Measurements from ENCODE around the gene OR51B4. TPM values are rescaled to one million over a fixed set of nuclear protein-coding genes. Genes with fewer than 3 reads are reported as not detected.

Gene OR51B4
- total and polyA plus RNA-seq, 9 of the 15 experiments (the other 6 are each of a cell fraction or from before 2014, with no cell fraction given), result 17.1 to 64.6 (median 39.9) TPM

DNA sequence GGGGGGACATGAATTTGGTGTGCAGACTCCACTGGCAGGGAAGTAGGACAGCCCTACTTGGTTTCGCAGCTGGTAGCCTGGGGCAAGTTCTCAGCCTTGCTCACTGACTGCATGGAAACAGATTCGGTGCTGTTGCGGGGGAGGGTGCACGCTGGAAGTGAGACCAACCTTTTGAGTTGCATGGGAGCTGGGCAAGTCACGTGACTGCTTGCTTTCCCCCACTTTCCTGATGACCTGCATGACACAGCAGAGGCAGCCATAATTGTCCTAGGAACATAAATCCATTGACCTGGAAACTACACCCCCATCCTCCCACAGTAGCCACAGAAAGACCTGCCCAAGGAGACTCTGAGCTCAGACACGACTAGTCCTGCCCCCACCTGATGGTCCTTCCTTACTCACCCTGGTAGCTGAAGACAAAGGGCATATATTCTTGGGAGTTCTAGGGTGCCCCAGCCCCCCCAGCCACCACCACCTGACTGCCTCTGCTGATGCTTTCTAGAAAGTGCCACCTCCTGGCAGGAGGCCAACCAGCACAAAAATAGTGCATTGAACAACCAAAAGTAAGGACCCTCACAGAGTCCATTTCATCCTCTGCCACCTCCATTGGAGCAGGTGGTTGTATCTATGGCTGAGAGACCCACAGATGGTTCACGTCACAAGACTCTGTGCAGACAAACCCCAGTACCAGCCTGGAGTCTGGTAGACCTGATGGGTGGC, 43.0 kb downstream of the OR51B4 start (continued):
- TF ChIP-seq, protein P1, sequence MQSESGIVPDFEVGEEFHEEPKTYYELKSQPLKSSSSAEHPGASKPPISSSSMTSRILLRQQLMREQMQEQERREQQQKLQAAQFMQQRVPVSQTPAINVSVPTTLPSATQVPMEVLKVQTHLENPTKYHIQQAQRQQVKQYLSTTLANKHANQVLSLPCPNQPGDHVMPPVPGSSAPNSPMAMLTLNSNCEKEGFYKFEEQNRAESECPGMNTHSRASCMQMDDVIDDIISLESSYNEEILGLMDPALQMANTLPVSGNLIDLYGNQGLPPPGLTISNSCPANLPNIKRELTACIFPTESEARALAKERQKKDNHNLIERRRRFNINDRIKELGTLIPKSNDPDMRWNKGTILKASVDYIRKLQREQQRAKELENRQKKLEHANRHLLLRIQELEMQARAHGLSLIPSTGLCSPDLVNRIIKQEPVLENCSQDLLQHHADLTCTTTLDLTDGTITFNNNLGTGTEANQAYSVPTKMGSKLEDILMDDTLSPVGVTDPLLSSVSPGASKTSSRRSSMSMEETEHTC (IDR thresholded peaks at IDR 0.05), result peak; percentile 81; the same call in 1 of the 2 replicates
- TF ChIP-seq, protein P2, sequence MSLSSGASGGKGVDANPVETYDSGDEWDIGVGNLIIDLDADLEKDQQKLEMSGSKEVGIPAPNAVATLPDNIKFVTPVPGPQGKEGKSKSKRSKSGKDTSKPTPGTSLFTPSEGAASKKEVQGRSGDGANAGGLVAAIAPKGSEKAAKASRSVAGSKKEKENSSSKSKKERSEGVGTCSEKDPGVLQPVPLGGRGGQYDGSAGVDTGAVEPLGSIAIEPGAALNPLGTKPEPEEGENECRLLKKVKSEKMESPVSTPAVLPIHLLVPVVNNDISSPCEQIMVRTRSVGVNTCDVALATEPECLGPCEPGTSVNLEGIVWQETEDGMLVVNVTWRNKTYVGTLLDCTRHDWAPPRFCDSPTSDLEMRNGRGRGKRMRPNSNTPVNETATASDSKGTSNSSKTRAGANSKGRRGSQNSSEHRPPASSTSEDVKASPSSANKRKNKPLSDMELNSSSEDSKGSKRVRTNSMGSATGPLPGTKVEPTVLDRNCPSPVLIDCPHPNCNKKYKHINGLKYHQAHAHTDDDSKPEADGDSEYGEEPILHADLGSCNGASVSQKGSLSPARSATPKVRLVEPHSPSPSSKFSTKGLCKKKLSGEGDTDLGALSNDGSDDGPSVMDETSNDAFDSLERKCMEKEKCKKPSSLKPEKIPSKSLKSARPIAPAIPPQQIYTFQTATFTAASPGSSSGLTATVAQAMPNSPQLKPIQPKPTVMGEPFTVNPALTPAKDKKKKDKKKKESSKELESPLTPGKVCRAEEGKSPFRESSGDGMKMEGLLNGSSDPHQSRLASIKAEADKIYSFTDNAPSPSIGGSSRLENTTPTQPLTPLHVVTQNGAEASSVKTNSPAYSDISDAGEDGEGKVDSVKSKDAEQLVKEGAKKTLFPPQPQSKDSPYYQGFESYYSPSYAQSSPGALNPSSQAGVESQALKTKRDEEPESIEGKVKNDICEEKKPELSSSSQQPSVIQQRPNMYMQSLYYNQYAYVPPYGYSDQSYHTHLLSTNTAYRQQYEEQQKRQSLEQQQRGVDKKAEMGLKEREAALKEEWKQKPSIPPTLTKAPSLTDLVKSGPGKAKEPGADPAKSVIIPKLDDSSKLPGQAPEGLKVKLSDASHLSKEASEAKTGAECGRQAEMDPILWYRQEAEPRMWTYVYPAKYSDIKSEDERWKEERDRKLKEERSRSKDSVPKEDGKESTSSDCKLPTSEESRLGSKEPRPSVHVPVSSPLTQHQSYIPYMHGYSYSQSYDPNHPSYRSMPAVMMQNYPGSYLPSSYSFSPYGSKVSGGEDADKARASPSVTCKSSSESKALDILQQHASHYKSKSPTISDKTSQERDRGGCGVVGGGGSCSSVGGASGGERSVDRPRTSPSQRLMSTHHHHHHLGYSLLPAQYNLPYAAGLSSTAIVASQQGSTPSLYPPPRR (CRISPR knock-in tag; IDR thresholded peaks at IDR 0.05; ENCODE audit: borderline replicate concordance), result no peak
- TF ChIP-seq XRCC3 (IDR thresholded peaks at IDR 0.05), result no peak
- no peak; the same call in 1 of the 2 replicates for TF ChIP-seq MEF2D (tag; conservative IDR thresholded peaks at IDR 0.05; ENCODE audit: low read depth)
- TF ChIP-seq, protein P3, sequence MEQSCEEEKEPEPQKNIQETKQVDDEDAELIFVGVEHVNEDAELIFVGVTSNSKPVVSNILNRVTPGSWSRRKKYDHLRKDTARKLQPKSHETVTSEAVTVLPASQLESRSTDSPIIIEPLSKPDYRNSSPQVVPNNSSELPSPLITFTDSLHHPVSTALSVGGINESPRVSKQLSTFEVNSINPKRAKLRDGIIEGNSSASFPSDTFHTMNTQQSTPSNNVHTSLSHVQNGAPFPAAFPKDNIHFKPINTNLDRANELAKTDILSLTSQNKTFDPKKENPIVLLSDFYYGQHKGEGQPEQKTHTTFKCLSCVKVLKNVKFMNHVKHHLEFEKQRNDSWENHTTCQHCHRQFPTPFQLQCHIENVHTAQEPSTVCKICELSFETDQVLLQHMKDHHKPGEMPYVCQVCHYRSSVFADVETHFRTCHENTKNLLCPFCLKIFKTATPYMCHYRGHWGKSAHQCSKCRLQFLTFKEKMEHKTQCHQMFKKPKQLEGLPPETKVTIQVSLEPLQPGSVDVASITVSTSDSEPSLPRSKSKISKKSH (CRISPR knock-in tag; IDR thresholded peaks at IDR 0.05), result no peak
- TF ChIP-seq ZNF583 (CRISPR knock-in tag; IDR thresholded peaks at IDR 0.05), result peak; percentile 57; the same call in 1 of the 2 replicates
- peak; percentile 20; the same call in 1 of the 2 replicates for TF ChIP-seq ZNF76 (CRISPR knock-in tag; IDR thresholded peaks at IDR 0.05; ENCODE audit: borderline replicate concordance)
- TF ChIP-seq, protein P4, sequence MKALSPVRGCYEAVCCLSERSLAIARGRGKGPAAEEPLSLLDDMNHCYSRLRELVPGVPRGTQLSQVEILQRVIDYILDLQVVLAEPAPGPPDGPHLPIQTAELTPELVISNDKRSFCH (CRISPR knock-in tag; IDR thresholded peaks at IDR 0.05), result no peak
- TF ChIP-seq, protein P4 (tag; IDR thresholded peaks at IDR 0.05), result no peak
- TF ChIP-seq, protein P5, sequence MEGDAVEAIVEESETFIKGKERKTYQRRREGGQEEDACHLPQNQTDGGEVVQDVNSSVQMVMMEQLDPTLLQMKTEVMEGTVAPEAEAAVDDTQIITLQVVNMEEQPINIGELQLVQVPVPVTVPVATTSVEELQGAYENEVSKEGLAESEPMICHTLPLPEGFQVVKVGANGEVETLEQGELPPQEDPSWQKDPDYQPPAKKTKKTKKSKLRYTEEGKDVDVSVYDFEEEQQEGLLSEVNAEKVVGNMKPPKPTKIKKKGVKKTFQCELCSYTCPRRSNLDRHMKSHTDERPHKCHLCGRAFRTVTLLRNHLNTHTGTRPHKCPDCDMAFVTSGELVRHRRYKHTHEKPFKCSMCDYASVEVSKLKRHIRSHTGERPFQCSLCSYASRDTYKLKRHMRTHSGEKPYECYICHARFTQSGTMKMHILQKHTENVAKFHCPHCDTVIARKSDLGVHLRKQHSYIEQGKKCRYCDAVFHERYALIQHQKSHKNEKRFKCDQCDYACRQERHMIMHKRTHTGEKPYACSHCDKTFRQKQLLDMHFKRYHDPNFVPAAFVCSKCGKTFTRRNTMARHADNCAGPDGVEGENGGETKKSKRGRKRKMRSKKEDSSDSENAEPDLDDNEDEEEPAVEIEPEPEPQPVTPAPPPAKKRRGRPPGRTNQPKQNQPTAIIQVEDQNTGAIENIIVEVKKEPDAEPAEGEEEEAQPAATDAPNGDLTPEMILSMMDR (IDR thresholded peaks at IDR 0.05 in 2 of 3, conservative IDR thresholded peaks at IDR 0.05 in 1 of 3; ENCODE audit: insufficient read depth in 2 of 3, low read depth in 1 of 3, low read length in 3 of 3), result no peak
- no peak for TF ChIP-seq POLR2B (IDR thresholded peaks at IDR 0.05; ENCODE audit: low read depth, partially characterized antibody)
- no peak for TF ChIP-seq RBBP5 (IDR thresholded peaks at IDR 0.05; ENCODE audit: borderline replicate concordance, insufficient read depth, low read length, poor library complexity, severe bottlenecking)
- TF ChIP-seq MCM7 (IDR thresholded peaks at IDR 0.05), result no peak
